Hindlimb muscle (tissue), 1 donor: ENCODE measurements around the gene HSPB8. TPM values are rescaled to one million over a fixed set of nuclear protein-coding genes. Genes with fewer than 3 reads are reported as not detected.

ENCODE experiments used
- DNase-seq: peaks from one replicate; pipeline ENCODE4 v3.0.0-alpha.2; 2013
- polyA plus RNA-seq: library from polyadenylated mRNA; unstranded; fragments of 120-200 nt; gene quantifications from one replicate; pipeline ENCODE4 v1.2.1, GENCODE V29; 2013; ENCODE audit not compliant: insufficient read length

Gene HSPB8, protein sequence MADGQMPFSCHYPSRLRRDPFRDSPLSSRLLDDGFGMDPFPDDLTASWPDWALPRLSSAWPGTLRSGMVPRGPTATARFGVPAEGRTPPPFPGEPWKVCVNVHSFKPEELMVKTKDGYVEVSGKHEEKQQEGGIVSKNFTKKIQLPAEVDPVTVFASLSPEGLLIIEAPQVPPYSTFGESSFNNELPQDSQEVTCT
- polyA plus RNA-seq, result 259 TPM

GRCh38 chr12:119178544-119179334, at the start of gene HSPB8:
Gene HSPB8 (plus strand): TSS chr12:119178931. CDS start chr12:119179313, 382 bp downstream.
- DNase-seq, result peak; percentile 69

DNA sequence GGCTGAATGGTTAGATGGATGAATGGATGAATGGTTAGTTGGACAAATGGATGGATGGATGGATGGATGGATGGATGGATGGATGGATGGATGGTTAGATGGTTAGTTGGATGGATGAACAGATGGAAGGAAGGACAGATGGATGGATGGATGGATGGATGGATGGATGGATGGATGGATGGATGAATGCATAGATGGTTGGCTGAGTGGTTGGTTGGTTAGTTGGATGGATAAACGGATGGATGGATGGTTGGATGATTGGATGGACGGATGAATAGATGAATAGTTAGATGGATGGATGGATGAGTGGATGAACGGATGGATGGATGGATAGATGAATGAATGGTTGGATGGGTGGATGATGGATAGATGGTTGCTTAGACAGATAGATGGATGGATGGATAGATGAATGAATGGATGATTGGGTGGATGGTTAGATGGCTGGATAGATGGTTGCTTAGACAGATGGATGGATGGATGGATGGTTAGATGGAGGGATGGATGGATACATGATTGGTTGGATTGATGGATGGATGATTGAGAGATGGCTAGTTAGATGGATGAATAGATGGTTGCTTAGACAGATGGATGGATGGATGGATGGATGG, 48.8 kb upstream of the HSPB8 start:
- no peak for DNase-seq

GRCh38 chr12:119130523-119130922, 48.2 kb upstream of the HSPB8 start:
- DNase-seq, result no peak

DNA sequence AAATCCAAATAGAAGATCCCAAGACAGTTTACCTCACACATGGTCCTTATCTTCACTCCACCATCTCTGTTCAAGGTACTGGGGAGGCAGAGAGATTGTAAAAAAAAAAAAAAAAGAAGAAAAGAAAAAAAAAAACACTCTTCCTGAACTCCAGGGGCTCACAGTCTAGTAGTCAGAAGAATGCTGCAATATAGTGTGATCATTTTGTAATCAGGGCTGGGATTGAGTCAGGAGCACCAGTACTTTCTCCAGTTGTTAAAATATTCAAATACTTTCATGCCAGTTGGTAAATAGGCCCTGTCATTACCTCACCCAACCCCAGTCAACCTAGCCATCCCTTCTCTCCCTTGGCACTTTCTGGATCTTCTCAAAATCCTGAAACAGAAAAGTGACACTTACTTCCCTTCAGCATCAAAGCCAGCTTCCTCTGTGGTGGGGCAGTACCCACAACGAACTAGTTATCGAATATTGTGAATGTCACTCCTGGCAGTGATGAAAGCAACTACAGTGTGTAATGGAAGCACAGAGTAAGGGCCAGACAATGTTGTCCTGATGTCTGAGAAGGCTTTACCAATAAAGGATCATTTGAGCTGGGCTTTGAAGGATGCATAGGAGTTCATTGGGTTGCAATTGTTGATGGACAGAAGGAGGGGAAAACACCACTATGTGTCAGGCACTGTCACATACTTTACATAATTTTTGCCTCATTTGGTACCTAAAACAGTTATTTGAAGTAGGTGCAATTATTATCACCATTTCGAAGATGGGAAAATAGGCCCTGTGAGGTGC, 44.3 kb upstream of the HSPB8 start:
- DNase-seq, result no peak

- DNase-seq, result no peak
These were observed 41.8 kb upstream of the HSPB8 start for GRCh38 chr12:119136811-119137410.

- no peak for DNase-seq
These were observed 39.3 kb upstream of the HSPB8 start for GRCh38 chr12:119139448-119139847.

GRCh38 chr12:119145367-119145766, 33.4 kb upstream of the HSPB8 start:
- no peak for DNase-seq

- DNase-seq, result no peak
These were observed 30.8 kb upstream of the HSPB8 start for GRCh38 chr12:119147847-119148448.

DNA sequence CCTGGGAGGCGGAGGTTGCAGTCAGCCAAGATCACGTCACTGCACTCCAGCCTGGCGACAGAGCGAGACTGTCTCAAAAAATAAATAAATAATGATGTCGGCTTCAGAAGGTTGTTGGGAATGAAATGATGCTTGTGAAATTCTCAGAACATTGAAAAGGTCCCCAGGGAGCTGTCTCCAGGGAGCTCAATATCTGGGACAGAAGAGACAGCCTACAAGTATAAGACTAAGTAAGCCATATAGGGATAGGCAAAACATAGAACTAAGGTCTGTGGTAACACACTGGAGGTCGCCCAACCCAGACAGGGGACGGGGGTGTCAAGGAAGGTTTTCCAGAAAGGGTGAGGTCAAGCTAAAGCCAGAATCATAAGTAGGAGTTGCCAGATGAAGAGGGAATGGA, 29.5 kb upstream of the HSPB8 start:
- no peak for DNase-seq

- no peak for DNase-seq
These were observed 27.2 kb upstream of the HSPB8 start for GRCh38 chr12:119151445-119152026.

GRCh38 chr12:119153477-119154434, 25.0 kb upstream of the HSPB8 start:
- DNase-seq, result no peak

- DNase-seq, result no peak
These were observed 24.3 kb upstream of the HSPB8 start for GRCh38 chr12:119154435-119154818.

DNA sequence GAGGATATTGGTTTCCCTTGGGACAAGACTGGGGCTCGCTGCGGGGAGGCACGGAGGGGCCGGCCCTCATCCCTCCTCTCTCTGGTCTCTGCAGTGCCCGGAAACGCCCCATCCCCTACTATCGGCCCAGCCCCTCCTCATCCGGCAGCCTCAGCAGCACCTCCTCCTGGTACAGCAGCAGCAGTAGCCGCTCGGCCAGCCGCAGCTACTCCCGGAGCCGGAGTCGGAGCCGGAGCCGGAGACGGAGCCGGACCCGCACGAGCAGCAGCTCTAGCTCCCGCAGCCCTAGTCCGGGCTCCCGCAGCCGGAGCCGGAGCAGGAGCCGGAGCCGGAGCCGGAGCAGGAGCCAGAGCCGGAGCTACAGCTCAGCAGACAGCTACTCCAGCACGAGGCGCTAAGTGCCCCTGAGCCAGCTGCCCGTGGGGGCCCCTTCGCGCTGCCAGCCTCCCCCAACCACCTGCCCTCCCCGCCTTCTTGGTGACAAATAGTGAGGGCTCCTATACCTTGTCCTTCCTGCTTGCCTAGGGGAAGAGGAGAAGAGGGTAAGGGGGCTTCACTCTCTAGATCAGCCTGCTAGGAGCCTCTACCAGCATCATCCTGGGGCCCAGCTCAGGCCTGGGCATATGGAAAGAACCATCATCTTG, 22.2 kb upstream of the HSPB8 start:
- no peak for DNase-seq

GRCh38 chr12:119157528-119157927, 21.2 kb upstream of the HSPB8 start:
- no peak for DNase-seq

DNA sequence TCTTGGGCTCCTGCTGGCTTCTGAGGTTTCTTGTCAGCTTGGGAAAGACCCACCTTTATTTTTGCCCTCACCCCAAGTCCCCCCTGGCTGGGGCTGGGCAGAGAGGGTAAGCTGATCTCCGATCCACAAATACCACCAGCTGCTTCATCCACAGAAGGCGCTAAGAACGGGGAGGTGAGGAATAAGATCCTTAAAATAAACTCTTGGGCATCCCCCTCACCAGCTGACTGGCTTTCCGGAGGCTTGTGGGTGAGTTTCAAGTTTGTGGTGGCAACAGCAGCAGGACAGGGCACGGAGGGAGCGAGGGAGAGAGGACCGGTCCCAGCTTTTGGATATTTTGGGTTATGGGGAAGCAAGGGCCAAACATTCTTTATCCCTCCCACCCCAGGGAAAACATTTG, 20.8 kb upstream of the HSPB8 start:
- no peak for DNase-seq

DNA sequence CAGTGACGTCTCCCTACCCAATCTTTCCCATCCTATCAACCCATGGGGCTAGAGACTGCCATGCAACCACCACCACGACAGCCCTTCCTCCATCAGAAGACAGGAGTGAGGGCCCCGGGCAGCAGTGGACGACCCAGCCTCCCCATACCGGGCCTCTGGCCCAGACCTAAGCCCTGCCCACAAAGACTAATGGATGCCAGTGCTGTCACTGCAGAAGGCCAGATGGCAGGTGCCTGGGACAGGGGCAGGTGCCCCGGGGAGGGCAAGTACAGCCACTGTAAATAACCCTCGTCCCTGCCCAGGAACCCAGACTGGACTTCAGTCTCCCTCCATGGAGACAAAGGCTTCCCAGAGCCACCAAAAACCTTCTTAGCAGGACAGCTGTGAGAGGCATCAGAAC, 20.3 kb upstream of the HSPB8 start:
- no peak for DNase-seq

- DNase-seq, result no peak
These were observed 18.9 kb upstream of the HSPB8 start for GRCh38 chr12:119159844-119160243.

DNA sequence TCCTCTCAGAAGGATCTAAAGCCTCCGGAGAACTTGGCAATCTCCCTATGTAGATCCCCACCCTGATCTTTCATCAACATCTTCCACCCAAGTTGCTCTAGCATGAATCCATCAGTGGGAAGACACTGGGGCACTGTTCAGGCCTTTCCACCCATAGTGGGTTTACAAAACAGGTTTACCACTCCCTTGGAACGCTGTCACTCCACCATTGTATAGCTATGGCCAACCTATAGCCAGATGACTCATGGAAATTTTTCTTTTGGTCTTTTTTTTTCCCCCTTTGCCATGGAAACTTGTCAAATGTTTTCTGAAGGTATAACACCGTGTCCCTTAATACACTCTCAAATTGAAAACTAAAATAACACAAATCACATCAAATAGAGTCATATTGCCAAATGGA, 10.8 kb upstream of the HSPB8 start:
- DNase-seq, result no peak

DNA sequence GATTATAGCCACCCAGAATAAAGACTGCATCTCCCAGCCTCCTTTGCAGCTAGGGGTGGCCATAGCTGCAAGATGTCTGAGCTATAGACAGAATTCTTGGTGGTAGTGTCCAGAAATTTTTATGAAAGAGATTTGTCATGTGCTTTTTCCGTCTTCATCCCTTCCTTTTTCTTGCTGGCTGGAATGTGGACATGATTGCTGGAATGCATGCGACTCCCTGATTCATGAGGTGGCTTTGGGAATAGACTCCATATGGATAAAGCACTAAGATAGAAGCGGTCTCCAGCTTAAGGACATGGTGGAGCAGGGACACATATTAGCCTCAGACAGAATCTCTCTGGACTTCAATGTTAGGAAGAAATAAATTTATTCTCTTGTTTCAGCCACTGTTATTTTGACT, 10.0 kb upstream of the HSPB8 start:
- DNase-seq, result no peak

DNA sequence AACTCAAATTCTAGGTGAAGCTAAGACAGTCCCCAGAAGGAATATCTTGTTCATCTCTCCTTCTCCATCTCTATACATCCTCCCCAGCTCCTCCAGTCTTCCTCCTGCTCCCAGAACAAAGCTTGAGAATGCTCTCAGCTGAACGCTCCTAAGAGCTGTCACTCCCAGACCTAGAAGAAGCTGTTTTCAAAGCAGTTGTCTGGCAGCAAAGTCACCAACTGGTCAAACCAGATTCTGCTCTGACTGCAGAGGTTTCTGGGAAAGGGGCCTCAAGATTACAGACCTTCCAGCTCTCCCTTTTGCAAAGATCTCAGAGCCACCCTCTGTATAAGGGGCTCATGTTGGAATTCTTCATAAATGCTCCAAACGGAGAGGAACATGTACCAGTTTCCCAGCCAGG, 9.6 kb upstream of the HSPB8 start:
- no peak for DNase-seq
